Measurements from ENCODE around the gene HPSE2. TPM values are rescaled to one million over a fixed set of nuclear protein-coding genes. Genes with fewer than 3 reads are reported as not detected.

HPSE2 gene
- total and polyA plus RNA-seq, 2 experiments from 2014 or later: 0.10 to 0.24 TPM

DNA sequence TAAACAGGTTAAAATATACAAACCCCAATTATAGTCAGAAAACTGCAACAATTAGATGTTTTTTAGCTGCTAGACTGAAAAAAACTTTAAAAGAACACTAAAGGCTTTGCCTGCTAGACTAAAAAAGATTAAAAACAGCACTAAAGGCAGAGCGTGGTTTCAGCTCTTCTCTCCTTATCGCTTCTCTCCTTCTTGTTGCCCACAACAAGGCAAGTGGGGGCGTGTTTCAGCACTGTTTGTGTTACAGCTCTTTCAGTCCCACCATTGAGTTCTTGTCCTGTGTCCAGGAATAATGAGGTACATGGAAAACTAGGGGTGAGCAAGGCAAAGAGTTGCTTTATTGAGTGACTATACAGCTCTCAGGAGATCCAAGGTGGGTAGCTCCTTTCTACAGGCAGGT, 112.3 kb downstream of the HPSE2 start:
- DNase-seq (ENCODE audit: low spot score): no peak
- Histone ChIP-seq H3K27me3 (ENCODE audit: insufficient read depth) (no peaks in the 10 kb centered on the region), H3K27ac (ENCODE audit: low read depth) (no peak overlapping the region), H2AFZ (no peak overlapping the region), H4K20me1 (replicated peaks; ENCODE audit: insufficient read depth) (no peaks in the 10 kb centered on the region), H3K9me2 (ENCODE audit: insufficient read depth) (0 out of 2 replicates have a peak, but pooled peaks cover 1% of the 10 kb centered on the region), H3K4me1 (ENCODE audit: insufficient read depth) (no peaks in the 10 kb centered on the region), H3K4me3 (no peak overlapping the region), H3K4me2 (no peak overlapping the region), H3K79me2 (replicated peaks; ENCODE audit: insufficient read depth) (no peaks in the 10 kb centered on the region), H3F3A (replicated peaks; ENCODE audit: low read depth) (no peaks in the 10 kb centered on the region), H3K36me3 (ENCODE audit: insufficient read depth) (no peaks in the 10 kb centered on the region; the same call in 1 of the 2 replicates)
- peaks cover 28% of the 10 kb centered on the region for H3K9me3 Mint-ChIP-seq
- no peak overlapping the region for H3K27ac Mint-ChIP-seq
- H3K27me3 Mint-ChIP-seq (ENCODE audit: insufficient read depth, low read depth, poor library complexity): peaks cover 4% of the 10 kb centered on the region
- H3K36me3 Mint-ChIP-seq (ENCODE audit: low read depth): peaks cover 11% of the 10 kb centered on the region
- TF ChIP-seq NANOG (IDR thresholded peaks at IDR 0.05; ENCODE audit: borderline replicate concordance) (no peak), CREB1 (CRISPR knock-in tag; IDR thresholded peaks at IDR 0.05; ENCODE audit: low read depth) (no peak), EZH2phosphoT487 (IDR thresholded peaks at IDR 0.05; ENCODE audit: unreplicated experiment) (no peak)
- TF ChIP-seq, protein P1, sequence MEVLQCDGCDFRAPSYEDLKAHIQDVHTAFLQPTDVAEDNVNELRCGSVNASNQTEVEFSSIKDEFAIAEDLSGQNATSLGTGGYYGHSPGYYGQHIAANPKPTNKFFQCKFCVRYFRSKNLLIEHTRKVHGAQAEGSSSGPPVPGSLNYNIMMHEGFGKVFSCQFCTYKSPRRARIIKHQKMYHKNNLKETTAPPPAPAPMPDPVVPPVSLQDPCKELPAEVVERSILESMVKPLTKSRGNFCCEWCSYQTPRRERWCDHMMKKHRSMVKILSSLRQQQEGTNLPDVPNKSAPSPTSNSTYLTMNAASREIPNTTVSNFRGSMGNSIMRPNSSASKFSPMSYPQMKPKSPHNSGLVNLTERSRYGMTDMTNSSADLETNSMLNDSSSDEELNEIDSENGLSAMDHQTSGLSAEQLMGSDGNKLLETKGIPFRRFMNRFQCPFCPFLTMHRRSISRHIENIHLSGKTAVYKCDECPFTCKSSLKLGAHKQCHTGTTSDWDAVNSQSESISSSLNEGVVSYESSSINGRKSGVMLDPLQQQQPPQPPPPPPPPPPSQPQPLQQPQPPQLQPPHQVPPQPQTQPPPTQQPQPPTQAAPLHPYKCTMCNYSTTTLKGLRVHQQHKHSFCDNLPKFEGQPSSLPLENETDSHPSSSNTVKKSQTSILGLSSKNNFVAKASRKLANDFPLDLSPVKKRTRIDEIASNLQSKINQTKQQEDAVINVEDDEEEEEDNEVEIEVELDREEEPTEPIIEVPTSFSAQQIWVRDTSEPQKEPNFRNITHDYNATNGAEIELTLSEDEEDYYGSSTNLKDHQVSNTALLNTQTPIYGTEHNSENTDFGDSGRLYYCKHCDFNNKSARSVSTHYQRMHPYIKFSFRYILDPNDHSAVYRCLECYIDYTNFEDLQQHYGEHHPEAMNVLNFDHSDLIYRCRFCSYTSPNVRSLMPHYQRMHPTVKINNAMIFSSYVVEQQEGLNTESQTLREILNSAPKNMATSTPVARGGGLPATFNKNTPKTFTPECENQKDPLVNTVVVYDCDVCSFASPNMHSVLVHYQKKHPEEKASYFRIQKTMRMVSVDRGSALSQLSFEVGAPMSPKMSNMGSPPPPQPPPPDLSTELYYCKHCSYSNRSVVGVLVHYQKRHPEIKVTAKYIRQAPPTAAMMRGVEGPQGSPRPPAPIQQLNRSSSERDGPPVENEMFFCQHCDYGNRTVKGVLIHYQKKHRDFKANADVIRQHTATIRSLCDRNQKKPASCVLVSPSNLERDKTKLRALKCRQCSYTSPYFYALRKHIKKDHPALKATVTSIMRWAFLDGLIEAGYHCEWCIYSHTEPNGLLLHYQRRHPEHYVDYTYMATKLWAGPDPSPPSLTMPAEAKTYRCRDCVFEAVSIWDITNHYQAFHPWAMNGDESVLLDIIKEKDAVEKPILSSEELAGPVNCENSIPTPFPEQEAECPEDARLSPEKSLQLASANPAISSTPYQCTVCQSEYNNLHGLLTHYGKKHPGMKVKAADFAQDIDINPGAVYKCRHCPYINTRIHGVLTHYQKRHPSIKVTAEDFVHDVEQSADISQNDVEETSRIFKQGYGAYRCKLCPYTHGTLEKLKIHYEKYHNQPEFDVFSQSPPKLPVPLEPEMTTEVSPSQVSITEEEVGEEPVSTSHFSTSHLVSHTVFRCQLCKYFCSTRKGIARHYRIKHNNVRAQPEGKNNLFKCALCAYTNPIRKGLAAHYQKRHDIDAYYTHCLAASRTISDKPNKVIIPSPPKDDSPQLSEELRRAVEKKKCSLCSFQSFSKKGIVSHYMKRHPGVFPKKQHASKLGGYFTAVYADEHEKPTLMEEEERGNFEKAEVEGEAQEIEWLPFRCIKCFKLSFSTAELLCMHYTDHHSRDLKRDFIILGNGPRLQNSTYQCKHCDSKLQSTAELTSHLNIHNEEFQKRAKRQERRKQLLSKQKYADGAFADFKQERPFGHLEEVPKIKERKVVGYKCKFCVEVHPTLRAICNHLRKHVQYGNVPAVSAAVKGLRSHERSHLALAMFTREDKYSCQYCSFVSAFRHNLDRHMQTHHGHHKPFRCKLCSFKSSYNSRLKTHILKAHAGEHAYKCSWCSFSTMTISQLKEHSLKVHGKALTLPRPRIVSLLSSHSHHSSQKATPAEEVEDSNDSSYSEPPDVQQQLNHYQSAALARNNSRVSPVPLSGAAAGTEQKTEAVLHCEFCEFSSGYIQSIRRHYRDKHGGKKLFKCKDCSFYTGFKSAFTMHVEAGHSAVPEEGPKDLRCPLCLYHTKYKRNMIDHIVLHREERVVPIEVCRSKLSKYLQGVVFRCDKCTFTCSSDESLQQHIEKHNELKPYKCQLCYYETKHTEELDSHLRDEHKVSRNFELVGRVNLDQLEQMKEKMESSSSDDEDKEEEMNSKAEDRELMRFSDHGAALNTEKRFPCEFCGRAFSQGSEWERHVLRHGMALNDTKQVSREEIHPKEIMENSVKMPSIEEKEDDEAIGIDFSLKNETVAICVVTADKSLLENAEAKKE (CRISPR knock-in tag; IDR thresholded peaks at IDR 0.05): no peak
- TF ChIP-seq, protein P2, sequence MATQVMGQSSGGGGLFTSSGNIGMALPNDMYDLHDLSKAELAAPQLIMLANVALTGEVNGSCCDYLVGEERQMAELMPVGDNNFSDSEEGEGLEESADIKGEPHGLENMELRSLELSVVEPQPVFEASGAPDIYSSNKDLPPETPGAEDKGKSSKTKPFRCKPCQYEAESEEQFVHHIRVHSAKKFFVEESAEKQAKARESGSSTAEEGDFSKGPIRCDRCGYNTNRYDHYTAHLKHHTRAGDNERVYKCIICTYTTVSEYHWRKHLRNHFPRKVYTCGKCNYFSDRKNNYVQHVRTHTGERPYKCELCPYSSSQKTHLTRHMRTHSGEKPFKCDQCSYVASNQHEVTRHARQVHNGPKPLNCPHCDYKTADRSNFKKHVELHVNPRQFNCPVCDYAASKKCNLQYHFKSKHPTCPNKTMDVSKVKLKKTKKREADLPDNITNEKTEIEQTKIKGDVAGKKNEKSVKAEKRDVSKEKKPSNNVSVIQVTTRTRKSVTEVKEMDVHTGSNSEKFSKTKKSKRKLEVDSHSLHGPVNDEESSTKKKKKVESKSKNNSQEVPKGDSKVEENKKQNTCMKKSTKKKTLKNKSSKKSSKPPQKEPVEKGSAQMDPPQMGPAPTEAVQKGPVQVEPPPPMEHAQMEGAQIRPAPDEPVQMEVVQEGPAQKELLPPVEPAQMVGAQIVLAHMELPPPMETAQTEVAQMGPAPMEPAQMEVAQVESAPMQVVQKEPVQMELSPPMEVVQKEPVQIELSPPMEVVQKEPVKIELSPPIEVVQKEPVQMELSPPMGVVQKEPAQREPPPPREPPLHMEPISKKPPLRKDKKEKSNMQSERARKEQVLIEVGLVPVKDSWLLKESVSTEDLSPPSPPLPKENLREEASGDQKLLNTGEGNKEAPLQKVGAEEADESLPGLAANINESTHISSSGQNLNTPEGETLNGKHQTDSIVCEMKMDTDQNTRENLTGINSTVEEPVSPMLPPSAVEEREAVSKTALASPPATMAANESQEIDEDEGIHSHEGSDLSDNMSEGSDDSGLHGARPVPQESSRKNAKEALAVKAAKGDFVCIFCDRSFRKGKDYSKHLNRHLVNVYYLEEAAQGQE (IDR thresholded peaks at IDR 0.05; ENCODE audit: unreplicated experiment): no peak
- no peaks in the 10 kb centered on the region for H3K4me1 Mint-ChIP-seq
- no peak for ATAC-seq
- H3K4me3 Mint-ChIP-seq: no peak overlapping the region

Data from GM23338 (cell line).